Body of pancreas (tissue), 4 donors: ENCODE results near the gene APOA4.

Experiments
- CTCF ChIP-seq, 7 experiments: fragments of 450-650 bp in 4 of 7; fragments of 200-600 bp in 3 of 7; sonication (generic) in 3 of 7; IDR thresholded peaks; one replicate each; pipeline ENCODE4 v1.5.1; 2016 to 2019; ENCODE audit warnings: antibody characterized with exemption in 7 of 7
- POLR2A ChIP-seq, 3 donors: fragments of 450-650 bp; IDR thresholded peaks; one replicate each; pipeline ENCODE4 v1.6.1; 2016; ENCODE audit warnings: antibody characterized with exemption in 3 of 3, mild to moderate bottlenecking in 2 of 3

- TF ChIP-seq POLR2A (IDR thresholded peaks at IDR 0.05) = no peak
- no peak for TF ChIP-seq CTCF (IDR thresholded peaks at IDR 0.05)
Measured at GRCh38 chr11:116868066-116868465, 45.0 kb upstream of the APOA4 start.
